Stimulated activated CD8-positive, alpha-beta memory T cell treated with anti-CD3 and anti-CD28 coated beads, Interleukin-4, amount 100 ng/mL, for 48 hours (primary cell): Measurements from ENCODE around the gene RAB21.
A peak's percentile ranks its signal among the peaks of the same experiment; 100 is the strongest.

ENCODE experiments used
- DNase-seq: peaks from one replicate; pipeline ENCODE4 v3.0.0-alpha.2; 2020

Gene RAB21

GRCh38 chr12:71754461-71755145, at the start of gene RAB21:
RAB21 (plus strand) TSS chr12:71754863; CDS start chr12:71755130, 267 bp downstream.
- DNase-seq: peak; percentile 99

- DNase-seq: no peak
These were observed 49.7 kb upstream of the RAB21 start for GRCh38 chr12:71704920-71705319.

- DNase-seq: no peak
These were observed 46.0 kb upstream of the RAB21 start for GRCh38 chr12:71708658-71709057.

DNA sequence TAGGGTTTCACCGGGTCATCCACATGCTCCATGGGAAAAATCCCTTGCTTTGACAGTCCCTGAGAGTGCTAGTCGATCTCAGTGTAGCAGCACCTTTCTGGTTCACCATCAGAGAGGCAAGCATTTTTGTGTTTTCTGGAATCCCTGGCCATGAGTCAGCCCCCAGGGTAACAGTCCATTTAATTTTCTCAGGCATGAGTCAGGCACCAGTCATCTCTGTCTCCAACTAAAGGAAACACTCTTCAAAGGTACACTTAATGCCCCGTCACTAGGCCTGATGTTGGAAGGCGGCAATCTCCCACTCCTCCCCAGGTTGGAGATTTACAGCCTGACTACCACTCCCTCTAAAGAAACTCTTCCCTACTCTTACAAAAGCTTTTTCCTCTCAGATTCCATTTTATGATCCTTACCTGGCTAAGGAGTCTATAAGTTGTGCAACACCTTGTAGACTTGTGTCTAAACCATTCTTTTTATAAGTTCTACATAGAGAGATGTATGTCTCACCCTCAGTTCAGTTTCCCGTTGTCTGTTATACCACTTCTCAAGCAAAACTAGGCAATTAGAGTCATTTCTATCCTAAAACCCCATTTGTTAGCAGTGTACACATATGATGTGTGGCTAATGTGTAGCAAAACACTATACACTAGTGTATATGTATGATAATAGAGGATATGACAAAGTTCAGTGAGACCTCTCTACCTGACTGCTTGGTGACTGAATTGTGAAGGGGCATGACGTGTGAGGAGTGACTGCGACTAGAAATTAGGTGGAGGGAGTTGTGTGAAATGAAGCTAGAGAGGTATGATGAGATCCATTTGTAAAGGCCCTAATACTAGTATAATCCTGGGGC, 44.2 kb upstream of the RAB21 start:
- DNase-seq: no peak

GRCh38 chr12:71718611-71719010, 36.1 kb upstream of the RAB21 start:
- DNase-seq: no peak

DNA sequence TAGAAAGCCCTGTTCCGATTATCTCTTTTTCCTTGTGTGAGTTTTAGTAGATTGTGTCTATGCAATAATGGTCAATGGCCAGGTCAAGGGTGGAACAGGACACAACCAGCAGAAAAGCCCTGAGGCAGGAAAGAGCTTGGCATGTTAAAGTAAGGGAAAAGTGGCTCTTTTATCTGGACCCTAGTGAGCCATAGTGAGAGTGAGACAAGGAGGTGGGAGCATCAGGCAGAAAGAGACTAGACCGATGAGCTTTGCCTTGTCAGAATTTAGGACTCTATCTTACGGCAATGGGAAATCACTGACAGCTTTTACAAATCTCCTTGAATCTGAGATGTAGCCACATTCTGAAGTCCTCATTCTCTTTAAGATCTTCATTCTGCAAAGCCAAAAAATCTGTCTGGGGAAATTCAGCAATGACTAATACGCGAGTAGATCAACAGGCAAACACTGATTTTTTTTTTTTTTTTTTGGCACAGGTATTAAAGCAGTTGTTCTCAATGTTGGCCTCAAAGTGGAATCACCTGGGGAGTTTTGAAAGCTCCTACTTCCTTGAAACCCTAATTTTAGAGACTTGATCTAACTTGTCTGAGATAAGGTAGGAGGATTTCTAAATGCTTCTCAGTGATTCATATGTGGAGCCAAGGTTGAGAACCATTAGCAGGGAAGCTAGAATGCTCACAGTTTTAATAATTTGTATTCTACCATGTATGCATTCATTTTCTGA, 34.9 kb upstream of the RAB21 start:
- DNase-seq: no peak

DNA sequence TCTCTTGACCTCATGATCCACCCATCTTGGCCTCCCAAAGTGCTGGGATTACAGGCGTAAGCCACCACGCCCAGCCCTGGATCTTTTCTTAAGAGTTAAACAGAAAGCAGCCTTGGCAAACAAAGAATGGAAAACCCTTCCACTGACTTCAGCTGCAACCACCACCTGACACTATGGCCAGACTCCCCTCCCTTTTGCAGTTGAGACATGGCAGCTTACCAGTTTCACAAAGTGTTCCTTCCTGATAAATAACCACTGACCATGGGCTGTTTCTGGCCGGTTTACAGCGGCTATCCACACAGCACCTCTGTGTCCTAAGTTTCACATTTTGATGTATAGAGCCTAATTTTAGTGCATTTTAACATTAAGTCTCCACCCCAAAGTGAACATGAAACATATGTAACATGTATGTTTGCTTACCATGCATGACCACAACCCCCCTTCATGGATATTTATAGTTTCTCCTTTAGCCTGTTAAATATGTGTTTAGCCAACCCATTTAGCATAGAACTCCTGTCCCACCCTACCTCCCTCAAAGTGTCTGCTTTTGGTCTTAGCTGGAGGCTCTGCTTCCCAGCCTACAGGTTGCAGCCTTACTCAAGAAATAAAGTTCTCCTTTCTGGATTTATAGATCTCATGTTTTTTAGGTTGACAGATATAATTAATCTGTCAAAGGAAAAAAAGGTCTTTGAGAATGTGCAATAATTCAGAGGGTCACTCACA, 32.7 kb upstream of the RAB21 start:
- no peak for DNase-seq

DNA sequence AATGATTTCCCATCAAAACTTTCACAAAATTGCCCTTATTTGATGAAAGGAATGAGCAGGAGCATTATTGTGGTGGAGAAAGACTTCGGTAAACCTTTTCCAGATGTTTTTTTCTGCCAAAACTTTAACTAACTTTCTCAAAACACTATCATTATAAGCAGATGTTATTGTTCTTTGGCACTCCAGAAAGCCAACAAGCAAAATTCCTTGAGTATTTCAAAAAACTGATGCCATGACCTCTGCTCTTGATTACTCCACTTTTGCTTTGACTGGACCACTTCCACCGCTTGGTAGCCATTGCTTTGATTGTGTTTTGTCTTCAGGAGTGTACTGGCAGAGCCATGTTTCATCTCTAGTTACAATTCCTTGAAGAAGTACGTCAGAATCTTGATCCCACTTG, 29.7 kb upstream of the RAB21 start:
- no peak for DNase-seq

DNA sequence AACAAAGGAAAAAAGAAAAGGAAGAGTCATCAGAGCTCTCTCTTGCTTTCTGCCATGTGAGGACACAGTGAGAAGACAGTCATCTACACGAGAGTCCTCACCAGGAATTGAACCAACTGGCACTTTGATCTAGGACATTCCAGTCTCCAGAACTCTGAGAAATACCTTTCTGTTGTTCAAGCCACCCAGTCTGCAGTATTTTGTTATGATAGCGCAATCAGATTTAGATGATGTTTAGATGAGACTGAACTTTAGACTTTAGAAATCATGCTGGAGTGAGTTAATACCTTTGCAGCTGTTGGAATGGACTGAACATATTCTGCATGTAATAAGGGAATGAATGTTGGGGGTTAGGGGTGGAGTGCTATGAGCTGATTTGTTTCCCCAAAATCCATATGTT, 28.1 kb upstream of the RAB21 start:
- no peak for DNase-seq

- DNase-seq: no peak
These were observed 26.7 kb upstream of the RAB21 start for GRCh38 chr12:71727958-71728357.

GRCh38 chr12:71730936-71731335, 23.7 kb upstream of the RAB21 start:
- no peak for DNase-seq

DNA sequence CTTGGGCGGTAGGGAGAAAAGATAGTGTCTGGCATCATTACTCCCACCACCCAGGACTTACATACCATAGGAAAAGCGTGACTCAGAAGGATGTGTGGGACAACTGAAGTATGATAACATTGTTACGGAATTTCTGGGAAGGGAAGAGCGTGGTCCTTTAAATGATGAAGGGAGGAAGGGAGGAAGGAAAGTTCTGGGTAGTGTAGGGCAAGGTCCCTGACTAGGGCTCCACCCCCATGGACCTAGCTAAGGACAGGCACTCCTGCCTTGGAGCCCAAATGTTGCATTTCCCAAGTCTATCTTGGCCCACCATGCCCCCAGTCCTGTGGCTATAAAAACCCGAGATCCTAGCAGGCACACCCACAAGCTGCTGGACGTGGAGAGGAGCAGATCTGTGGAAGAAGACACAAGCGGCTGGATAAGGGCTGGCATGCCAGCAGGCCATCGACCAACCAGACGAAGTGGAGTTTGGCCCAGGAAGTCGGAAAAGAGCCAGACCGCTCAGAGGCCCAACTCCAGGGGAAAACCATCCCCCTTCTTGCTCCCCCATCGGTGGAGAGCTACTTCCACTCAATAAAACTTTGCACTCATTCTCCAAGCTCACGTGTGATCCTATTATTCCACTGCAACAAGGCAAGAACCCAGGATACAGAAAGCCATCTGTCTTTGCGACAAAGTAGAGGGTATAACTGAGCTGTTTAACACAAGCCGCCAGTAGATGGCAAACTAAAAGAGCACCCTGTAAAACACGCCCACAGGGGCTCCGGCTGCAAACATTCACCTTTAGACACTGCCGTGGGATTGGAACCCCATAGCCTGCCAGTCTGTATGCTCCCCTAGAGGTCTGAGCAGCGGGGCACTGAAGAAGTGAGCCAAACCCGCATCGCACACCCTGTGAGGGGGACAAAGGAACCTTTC, 23.0 kb upstream of the RAB21 start:
- DNase-seq: no peak

DNA sequence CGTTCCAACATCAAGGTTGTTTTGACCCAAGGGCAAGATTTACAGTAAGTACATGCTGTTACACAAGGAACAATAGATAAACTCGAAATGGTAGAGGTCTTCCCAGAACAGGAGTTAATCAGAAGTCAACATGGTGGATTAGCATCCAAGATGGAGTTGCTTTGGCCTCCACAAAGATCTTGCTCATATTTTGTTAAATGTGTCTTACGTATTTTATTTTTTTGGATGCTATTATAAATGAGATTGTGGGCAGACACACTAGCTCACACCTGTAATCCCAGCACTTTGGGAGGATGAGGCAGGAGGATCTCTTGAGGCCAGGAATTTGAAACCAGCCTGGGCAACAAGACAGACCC, 22.3 kb upstream of the RAB21 start:
- DNase-seq: no peak

GRCh38 chr12:71737197-71737596, 17.5 kb upstream of the RAB21 start:
- no peak for DNase-seq

GRCh38 chr12:71742998-71743397, 11.7 kb upstream of the RAB21 start:
- no peak for DNase-seq

GRCh38 chr12:71744522-71745300, 10.0 kb upstream of the RAB21 start:
- DNase-seq: no peak

- DNase-seq: peak; percentile 49
These were observed 7.6 kb upstream of the RAB21 start for GRCh38 chr12:71746974-71747611.

- DNase-seq: no peak
These were observed 6.4 kb upstream of the RAB21 start for GRCh38 chr12:71748081-71748850.

GRCh38 chr12:71749666-71750065, 5.0 kb upstream of the RAB21 start:
- no peak for DNase-seq

- no peak for DNase-seq
These were observed 1.8 kb upstream of the RAB21 start for GRCh38 chr12:71752891-71753290.
